NCI-H1092 (cell line): Measurements from ENCODE around the gene LRRC41.
"Not testable (repeated sequence)": the region's sequence is repeated elsewhere in the genome, so short reads cannot be mapped to it uniquely, and the experiment has no call there.

Experiments
- DNase-seq: peaks from one replicate; lab custom pipeline; 2025; lab: John Stamatoyannopoulos, UW

Gene LRRC41

GRCh38 chr1:46303038-46303871 lies at the start of gene LRRC41, which contains the start of gene UQCRH:
TSS of gene LRRC41 (minus strand) at chr1:46303616. CDS start at chr1:46303322, 294 bp downstream.
TSS of gene UQCRH (plus strand) at chr1:46303698. CDS start at chr1:46303767, 69 bp downstream.
- DNase-seq = peak; percentile 75

- no peak for DNase-seq
Observed at GRCh38 chr1:46352363-46352762, 48.9 kb upstream of the LRRC41 start.

- no peak for DNase-seq
Observed at GRCh38 chr1:46345281-46345680, 41.9 kb upstream of the LRRC41 start.

DNA sequence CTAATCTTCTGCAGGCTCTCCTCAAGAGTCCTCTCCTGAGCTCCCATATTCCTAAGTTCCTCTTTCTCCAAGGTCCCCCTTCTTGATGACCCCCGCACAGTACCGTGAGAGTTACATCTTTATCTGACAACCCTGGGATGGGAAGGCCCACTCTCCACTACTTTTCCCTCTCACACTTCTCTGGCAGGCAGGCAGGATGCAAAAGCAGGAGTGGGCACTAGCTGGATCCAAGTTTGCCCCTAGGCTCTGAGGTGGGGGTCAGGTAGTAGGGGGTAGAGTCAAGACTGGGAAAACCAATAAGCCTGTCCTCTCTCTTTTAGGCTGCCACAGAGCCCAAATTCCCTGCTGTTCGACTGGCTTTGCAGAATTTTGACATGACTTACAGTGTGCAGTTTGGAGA lies 41.1 kb upstream of the LRRC41 start:
- DNase-seq = no peak

DNA sequence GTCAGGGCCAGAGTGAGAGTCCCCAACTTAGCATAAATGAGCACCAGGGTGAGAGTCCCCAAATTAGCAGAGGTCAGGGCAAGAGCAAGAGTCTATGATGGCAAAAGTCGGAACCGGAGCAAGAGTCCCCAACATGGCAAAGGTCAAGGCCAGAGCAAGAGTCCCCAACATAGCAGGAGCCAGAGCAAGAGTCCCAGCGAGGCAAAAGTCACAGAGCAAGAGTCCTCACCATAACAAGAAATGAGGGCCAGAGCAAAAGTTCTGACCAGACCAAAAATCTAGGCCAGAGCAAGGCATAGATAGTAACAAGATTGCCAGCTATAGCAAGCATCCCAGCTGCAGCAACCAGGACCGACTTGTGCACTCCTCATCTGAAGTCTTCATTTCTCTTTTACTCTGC lies 40.3 kb upstream of the LRRC41 start:
- no peak for DNase-seq

DNA sequence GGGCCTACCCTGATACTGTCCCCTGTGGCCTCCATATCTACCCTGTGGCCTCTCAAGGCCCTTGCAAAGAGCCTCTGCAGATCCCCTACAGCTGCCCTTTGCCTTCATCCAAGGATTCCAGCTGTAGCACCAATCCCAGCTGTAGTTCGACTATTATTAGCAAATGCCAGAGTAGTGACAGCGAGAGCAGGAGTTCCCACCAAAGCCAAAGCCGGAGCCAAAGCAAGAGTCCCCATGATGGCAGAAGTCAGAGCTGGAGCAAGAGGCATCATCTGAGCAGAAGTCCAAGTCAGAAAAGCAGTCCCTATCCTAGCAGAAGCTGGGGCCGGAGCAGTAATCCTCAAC lies 39.9 kb upstream of the LRRC41 start:
- no peak for DNase-seq

GRCh38 chr1:46342677-46343350 lies 39.4 kb upstream of the LRRC41 start:
- DNase-seq = no peak

DNA sequence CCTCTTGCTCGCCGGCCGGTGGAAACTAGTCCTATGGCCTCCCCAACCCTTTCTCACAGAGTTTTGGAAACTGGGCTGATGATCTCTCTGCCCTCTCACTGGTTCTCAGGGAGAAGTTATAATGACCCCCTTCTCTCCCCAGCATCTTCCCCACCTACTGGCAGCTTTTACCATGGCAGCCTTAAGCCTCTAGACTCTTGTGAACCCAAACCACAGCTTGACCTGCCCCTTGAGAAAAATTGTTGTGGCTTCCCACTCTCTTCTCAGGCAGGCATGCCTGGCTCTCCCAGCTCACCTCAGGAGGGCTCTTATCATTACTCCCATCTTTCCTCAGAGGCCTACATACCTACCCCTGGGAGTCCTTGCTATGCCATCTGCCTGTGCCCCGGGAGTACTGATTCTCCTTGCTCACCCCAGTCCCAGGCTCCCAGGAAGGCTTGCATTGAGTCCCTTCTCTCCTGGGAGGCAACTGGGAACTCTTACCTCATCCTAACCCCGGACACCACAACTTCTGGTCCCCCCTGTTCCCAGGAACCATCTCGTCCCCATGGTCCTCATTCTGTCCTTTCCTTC lies 38.8 kb upstream of the LRRC41 start:
- no peak for DNase-seq

DNA sequence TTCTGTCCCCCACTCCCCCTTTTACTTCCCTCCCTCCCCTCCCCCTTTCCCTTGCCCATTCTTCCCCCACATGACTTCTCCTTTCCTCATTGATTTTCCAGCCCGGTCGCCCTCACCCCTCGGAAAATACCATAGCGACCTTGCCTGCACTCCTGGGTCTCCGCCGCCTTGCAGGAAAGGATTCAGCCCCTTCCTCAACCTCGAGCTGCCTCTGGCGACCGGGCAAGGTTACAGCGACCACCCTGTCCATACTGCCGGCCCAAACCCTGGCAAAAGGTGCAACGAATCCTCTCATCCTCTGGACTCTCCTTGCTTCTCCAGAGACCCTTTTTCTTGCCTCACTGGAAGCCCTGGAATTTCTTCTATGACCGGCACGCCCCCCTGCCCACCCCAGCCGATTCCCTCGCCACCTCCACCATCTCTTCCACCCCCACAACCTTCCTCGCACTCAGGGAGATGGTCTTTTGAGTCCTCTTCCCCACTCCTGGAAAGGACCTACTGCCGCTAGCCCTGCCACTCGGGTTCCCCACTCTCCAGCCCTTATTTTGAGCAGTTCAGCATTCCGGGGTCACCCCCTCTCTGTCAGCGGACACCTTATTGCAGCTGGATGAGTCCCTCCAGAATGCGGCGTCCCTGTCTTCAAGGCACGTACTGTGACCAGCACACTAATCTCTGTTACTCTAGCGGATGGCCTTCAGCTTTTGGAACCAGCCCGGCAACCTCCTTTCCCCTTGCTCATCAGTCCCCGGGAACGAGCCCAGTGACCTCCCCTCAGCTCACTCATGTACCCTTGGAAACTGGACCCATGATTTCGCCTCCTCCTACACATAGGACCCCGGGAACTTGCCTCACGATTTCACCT lies 38.0 kb upstream of the LRRC41 start:
- DNase-seq = no peak

DNA sequence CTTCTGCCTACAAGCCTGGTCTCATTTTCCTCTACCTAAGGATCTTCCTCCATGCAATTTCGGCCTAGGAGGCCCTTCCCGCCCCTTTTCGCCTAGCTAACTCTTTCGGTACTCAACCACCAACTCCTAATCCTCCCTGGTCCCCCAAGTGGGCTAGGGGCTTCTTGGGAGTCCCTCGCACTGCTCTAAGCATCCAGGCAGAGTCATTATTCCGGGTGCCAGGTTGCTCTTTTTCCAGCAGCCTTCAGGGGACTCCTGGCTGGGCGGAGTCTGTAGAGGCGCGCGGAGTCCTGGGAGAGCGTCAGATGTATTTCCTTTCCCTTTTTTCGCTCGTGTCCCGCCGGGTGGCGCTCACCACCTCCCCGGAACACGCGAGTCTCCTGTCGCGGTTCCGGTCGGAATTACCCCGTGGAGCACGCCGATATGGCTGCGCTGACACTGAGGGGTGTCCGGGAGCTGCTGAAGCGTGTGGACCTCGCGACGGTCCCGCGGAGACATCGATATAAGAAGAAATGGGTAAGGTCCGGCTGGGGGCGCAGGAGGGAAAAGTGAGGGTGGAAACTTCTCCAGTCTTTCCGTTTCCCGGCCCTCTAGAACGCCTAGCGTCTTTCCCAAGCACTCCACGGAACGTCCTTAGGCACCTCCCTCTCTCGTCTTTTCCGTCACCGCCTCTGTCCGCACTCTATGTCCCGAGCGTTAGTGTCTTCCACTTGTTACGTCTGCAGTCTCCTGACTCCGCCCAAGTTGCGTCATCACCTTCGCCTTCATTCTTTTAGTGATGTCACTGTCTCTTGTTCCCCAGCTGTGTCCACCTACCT lies 37.2 kb upstream of the LRRC41 start, which contains the start of gene NSUN4:
NSUN4 (plus strand) TSS at position 404 of the 818 bp plus-strand sequence; CDS start at position 424, 20 bp downstream.
- DNase-seq = peak; percentile 82

DNA sequence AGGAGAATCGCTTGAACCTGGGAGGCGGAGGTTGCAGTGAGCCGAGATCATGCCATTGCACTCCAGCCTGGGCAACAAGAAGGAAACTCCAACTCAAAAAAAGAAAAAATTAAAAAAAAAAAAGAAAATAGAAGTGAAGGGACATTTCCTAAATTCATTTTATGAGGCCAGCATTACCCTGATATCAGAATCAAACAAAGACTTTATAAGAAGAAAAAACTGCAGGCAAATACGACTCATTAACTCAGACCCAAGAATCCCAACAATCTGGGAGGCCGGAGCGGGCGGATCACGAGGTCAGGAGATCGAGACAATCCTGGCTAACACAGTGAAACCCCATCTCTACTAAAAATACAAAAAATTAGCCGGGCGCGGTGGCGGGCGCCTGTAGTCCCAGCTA lies 34.0 kb upstream of the LRRC41 start:
- DNase-seq = not testable (repeated sequence)

GRCh38 chr1:46335081-46335480 lies 31.7 kb upstream of the LRRC41 start:
- no peak for DNase-seq

DNA sequence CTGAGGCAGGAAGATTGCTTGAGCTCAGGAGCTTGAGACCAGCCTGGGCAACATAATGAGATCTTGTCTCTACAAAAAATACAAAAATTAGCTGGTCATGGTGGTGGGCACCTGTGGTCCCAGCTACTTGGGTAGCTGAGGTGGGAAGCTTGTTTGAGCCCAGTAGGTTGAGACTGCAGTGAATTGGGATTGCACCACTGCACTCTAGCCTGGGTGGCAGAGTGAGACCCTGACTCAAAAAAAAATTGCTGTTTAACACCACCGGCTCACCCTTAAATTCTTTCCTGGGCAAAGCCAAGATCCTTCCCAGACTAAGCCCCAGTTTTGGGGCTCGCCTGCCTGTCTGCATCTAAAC lies 30.6 kb upstream of the LRRC41 start:
- DNase-seq = no peak

- DNase-seq = no peak
Observed at GRCh38 chr1:46333300-46334029, 30.0 kb upstream of the LRRC41 start.

GRCh38 chr1:46331786-46332540 lies 28.5 kb upstream of the LRRC41 start:
- not testable (repeated sequence) for DNase-seq

- DNase-seq = not testable (repeated sequence)
Observed at GRCh38 chr1:46330381-46330780, 27.0 kb upstream of the LRRC41 start.

- not testable (repeated sequence) for DNase-seq
Observed at GRCh38 chr1:46329807-46330206, 26.4 kb upstream of the LRRC41 start.

GRCh38 chr1:46328182-46328581 lies 24.8 kb upstream of the LRRC41 start:
- DNase-seq = not testable (repeated sequence)

DNA sequence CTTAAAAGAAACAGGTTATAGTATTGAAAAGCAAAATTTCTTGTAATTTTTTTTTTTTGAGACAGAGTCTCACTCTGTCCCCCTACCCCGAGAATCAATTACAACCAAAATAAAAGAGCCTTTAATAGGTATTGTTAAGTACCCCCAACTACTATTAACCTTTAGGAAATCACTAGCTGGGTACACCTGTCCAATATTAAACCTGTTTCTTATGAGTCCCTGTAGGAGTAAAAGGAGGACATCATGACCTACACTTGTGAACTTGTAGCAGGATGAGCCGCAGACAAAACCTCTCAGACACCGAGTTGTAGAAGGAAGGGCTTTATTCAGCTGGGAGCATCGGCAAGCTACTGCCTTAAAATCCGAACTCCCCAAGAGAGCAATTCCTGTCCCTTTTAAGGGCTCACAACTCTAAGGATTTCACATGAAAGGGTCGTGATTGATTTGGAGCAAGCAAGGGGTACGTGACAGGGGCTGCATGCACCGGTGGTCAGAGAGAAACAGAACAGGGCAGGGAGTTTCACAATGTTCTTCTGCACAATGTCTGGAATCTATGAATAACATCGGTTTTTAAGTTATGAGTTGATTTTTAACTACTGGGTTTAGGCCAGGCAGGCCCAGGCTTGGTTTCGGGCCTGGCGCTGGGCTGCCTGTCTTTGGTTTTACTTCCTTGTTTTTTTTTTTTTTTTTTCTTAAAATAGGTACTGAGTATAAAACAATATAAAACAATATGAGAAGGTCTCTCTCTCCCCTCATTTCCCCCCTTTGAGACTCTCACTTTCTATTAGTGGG lies 22.1 kb upstream of the LRRC41 start:
- DNase-seq = not testable (repeated sequence)
